Caco-2 (cell line): ENCODE measurements around the gene C1orf141. TPM values are rescaled to one million over a fixed set of nuclear protein-coding genes. Genes with fewer than 3 reads are reported as not detected.

Experiments used
- BruUV-seq: library from RNA; stranded (reverse); fragments of 400-500 nt; replicated peaks from 2 replicates; lab custom pipeline; 2021; lab: Mats Ljungman, UMichigan
- CTCF ChIA-PET: fragments of 300-600 bp; sonication (Branson Sonifier 250); formaldehyde crosslinking; loops from one replicate; lab custom pipeline; 2022; ENCODE audit warnings: antibody characterized with exemption; lab: Charles Lee
- POLR2A ChIA-PET: fragments of 300-600 bp; sonication (Branson Sonifier 250); formaldehyde crosslinking; loops from one replicate; lab custom pipeline; 2022; ENCODE audit warnings: antibody characterized with exemption; lab: Charles Lee
- DNase-seq, 2 experiments: peaks; one replicate each; pipeline versions ENCODE4 v3.0.0 to v3.0.0-alpha.2; 2020 to 2022
- H3K27me3 ChIP-seq: replicated peaks from 2 replicates; pipeline ENCODE4 v1.6.0; 2011; ENCODE audit warnings: low read length; ENCODE audit not compliant: control insufficient read depth, insufficient read depth
- H3K36me3 ChIP-seq: 2 replicates; pipeline ENCODE4 v1.5.1; 2011; ENCODE audit warnings: low read length; ENCODE audit not compliant: control insufficient read depth, insufficient read depth
- H3K4me1 ChIP-seq: fragments of 250-450 bp; sonication (Bioruptor Pico); 2 replicates; pipeline ENCODE4 v1.5.1; 2020; ENCODE audit warnings: mild to moderate bottlenecking
- H3K4me3 ChIP-seq: 2 replicates; pipeline ENCODE4 v1.5.1; 2011; ENCODE audit warnings: low read depth, mild to moderate bottlenecking, control low read depth, low read length
- H3K9me3 ChIP-seq: fragments of 250-450 bp; sonication (Bioruptor Pico); 2 replicates; pipeline ENCODE4 v1.5.1; 2020; ENCODE audit warnings: mild to moderate bottlenecking, moderate library complexity
- H3K27ac Mint-ChIP-seq: one replicate; pipeline ENCODE4 v1.8.0; 2022; ENCODE audit warnings: mixed read lengths; ENCODE audit not compliant: unreplicated experiment
- H3K27me3 Mint-ChIP-seq: one replicate; pipeline ENCODE4 v1.8.0; 2022; ENCODE audit warnings: mixed read lengths; ENCODE audit not compliant: insufficient read depth, unreplicated experiment
- H3K36me3 Mint-ChIP-seq: one replicate; pipeline ENCODE4 v1.8.0; 2022; ENCODE audit warnings: mild to moderate bottlenecking, mixed read lengths; ENCODE audit not compliant: insufficient read depth, unreplicated experiment
- H3K4me1 Mint-ChIP-seq: one replicate; pipeline ENCODE4 v1.8.0; 2022; ENCODE audit warnings: low read depth, mixed read lengths; ENCODE audit not compliant: unreplicated experiment
- H3K4me3 Mint-ChIP-seq: one replicate; pipeline ENCODE4 v1.8.0; 2022; ENCODE audit warnings: mild to moderate bottlenecking, moderate library complexity, mixed read lengths; ENCODE audit not compliant: unreplicated experiment
- H3K9me3 Mint-ChIP-seq: one replicate; pipeline ENCODE4 v1.8.0; 2022; ENCODE audit warnings: mixed read lengths; ENCODE audit not compliant: unreplicated experiment
- intact Hi-C: fragments of 100-400 bp; cut with micrococcal nuclease; formaldehyde crosslinking; loops from one replicate; pipeline ENCODE4 v1.10.0; 2022; ENCODE audit not compliant: unreplicated experiment
- total RNA-seq: library from RNA; stranded (reverse); gene quantifications from 2 replicates; pipeline ENCODE4 v1.2.3, GENCODE V29; 2022
- TF ChIP-seq, protein P1 (sequence below), 2 experiments: fragments of 200-600 bp in 1 of 2; IDR thresholded peaks; 1 replicate in 1 of 2; 2 replicates in 1 of 2; pipeline versions ENCODE4 v1.5.1 to v1.8.0; 2011 to 2022; ENCODE audit warnings: antibody characterized with exemption in 1 of 2, control low read depth in 1 of 2, inconsistent platforms in 1 of 2, low read depth in 1 of 2, low read length in 1 of 2, mild to moderate bottlenecking in 1 of 2, moderate library complexity in 1 of 2; ENCODE audit not compliant: insufficient read depth in 1 of 2, severe bottlenecking in 1 of 2, unreplicated experiment in 1 of 2

C1orf141 gene
- total RNA-seq, 1 experiment from 2014 or later = not detected

DNA sequence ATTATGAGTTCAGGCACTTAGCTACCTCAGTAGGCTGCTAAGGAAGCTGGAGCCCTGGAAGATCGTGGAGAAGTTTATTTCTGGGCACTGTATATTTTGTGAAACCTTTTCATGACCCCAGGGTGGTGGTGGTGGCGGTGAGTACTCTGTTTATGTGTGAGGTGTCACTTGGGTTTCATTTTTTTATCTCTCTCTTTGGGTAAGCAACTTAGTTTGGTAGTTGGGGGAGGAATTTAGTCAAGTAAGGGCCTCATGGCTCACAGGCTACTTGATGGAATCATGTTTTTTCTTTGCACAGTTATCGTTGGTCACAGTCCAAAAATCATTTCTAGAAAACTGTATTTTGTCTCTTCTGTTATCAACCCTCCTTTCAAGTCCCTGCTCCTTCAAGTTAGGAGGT is 33.9 kb downstream of the C1orf141 start:
- H3K9me3 Mint-ChIP-seq = no peaks in the 10 kb centered on the region
- no peaks in the 10 kb centered on the region for H3K27me3 Mint-ChIP-seq
- TF ChIP-seq, protein P1, sequence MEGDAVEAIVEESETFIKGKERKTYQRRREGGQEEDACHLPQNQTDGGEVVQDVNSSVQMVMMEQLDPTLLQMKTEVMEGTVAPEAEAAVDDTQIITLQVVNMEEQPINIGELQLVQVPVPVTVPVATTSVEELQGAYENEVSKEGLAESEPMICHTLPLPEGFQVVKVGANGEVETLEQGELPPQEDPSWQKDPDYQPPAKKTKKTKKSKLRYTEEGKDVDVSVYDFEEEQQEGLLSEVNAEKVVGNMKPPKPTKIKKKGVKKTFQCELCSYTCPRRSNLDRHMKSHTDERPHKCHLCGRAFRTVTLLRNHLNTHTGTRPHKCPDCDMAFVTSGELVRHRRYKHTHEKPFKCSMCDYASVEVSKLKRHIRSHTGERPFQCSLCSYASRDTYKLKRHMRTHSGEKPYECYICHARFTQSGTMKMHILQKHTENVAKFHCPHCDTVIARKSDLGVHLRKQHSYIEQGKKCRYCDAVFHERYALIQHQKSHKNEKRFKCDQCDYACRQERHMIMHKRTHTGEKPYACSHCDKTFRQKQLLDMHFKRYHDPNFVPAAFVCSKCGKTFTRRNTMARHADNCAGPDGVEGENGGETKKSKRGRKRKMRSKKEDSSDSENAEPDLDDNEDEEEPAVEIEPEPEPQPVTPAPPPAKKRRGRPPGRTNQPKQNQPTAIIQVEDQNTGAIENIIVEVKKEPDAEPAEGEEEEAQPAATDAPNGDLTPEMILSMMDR (IDR thresholded peaks at IDR 0.05; ENCODE audit: insufficient read depth in 1 of 2, low read depth in 1 of 2, low read length in 1 of 2, severe bottlenecking in 1 of 2, unreplicated experiment in 1 of 2) = no peak
- no peak overlapping the region for H3K4me3 ChIP-seq
- H3K36me3 Mint-ChIP-seq = no peaks in the 10 kb centered on the region
- H3K27me3 ChIP-seq = no peaks in the 10 kb centered on the region
- H3K4me3 Mint-ChIP-seq = no peak overlapping the region
- ChIA-PET CTCF (no interaction called here), POLR2A (no interaction called here)
- H3K27ac Mint-ChIP-seq = no peak overlapping the region
- H3K36me3 ChIP-seq = no peaks in the 10 kb centered on the region
- H3K4me1 ChIP-seq = no peaks in the 10 kb centered on the region
- DNase-seq = no peak
- H3K9me3 ChIP-seq = no peaks in the 10 kb centered on the region
- no TSS peak for BruUV-seq
- intact Hi-C loops = no loop called here
- no peaks in the 10 kb centered on the region for H3K4me1 Mint-ChIP-seq

- no TSS peak for BruUV-seq
- H3K36me3 ChIP-seq = no peaks in the 10 kb centered on the region
- TF ChIP-seq, protein P1 (IDR thresholded peaks at IDR 0.05; ENCODE audit: insufficient read depth in 1 of 2, low read depth in 1 of 2, low read length in 1 of 2, severe bottlenecking in 1 of 2, unreplicated experiment in 1 of 2) = no peak
- H3K36me3 Mint-ChIP-seq = no peaks in the 10 kb centered on the region
- no peak overlapping the region for H3K27ac Mint-ChIP-seq
- intact Hi-C loops = no loop called here
- H3K27me3 ChIP-seq = no peaks in the 10 kb centered on the region
- no peak overlapping the region for H3K4me3 ChIP-seq
- H3K9me3 Mint-ChIP-seq = no peaks in the 10 kb centered on the region
- ChIA-PET POLR2A (no interaction called here), CTCF (no interaction called here)
- no peak for DNase-seq
- H3K4me3 Mint-ChIP-seq = no peak overlapping the region
- H3K4me1 Mint-ChIP-seq = no peaks in the 10 kb centered on the region
- H3K9me3 ChIP-seq = no peaks in the 10 kb centered on the region
- H3K27me3 Mint-ChIP-seq = peaks cover 3% of the 10 kb centered on the region
- no peaks in the 10 kb centered on the region for H3K4me1 ChIP-seq
Observed at GRCh38 chr1:67097305-67097704, 37.5 kb downstream of the C1orf141 start.

GRCh38 chr1:67094191-67094590 is 40.6 kb downstream of the C1orf141 start:
- H3K4me3 ChIP-seq = no peak overlapping the region
- H3K27me3 Mint-ChIP-seq = peaks cover 3% of the 10 kb centered on the region
- ChIA-PET POLR2A (no interaction called here), CTCF (no interaction called here)
- no peak for DNase-seq
- H3K4me1 ChIP-seq = no peaks in the 10 kb centered on the region
- no peaks in the 10 kb centered on the region for H3K9me3 ChIP-seq
- TF ChIP-seq, protein P1 (IDR thresholded peaks at IDR 0.05; ENCODE audit: insufficient read depth in 1 of 2, low read depth in 1 of 2, low read length in 1 of 2, severe bottlenecking in 1 of 2, unreplicated experiment in 1 of 2) = no peak
- no peak overlapping the region for H3K27ac Mint-ChIP-seq
- intact Hi-C loops = no loop called here
- no peaks in the 10 kb centered on the region for H3K9me3 Mint-ChIP-seq
- no peaks in the 10 kb centered on the region for H3K27me3 ChIP-seq
- no TSS peak for BruUV-seq
- no peaks in the 10 kb centered on the region for H3K36me3 Mint-ChIP-seq
- H3K4me3 Mint-ChIP-seq = no peak overlapping the region
- H3K36me3 ChIP-seq = no peaks in the 10 kb centered on the region
- H3K4me1 Mint-ChIP-seq = no peaks in the 10 kb centered on the region
